K562 (cell line): ENCODE data around the gene SLC6A8. TPM values are rescaled to one million over a fixed set of nuclear protein-coding genes. Genes with fewer than 3 reads are reported as not detected.

Experiments
- ATAC-seq: fragments of 200-7000 bp; cut with Tn5 transposase; 3 replicates; pipeline ENCODE4 v1.9.1; 2020; ENCODE audit warnings: moderate library complexity
- BruUV-seq: library from RNA; stranded (reverse); fragments of 400-500 nt; replicated peaks from 2 replicates; lab custom pipeline; 2021; lab: Mats Ljungman, UMichigan
- CTCF ChIA-PET: fragments of 300-600 bp; formaldehyde crosslinking; extraction: SDS; loops from one replicate; lab custom pipeline; 2021; ENCODE audit warnings: low intra/inter-chr PET ratio; lab: Yijun Ruan, JAX
- POLR2A ChIA-PET: fragments of 300-600, 350-650 bp; sonication (Branson Sonifier 250); formaldehyde crosslinking; extraction: SDS; loops from one replicate; lab custom pipeline; 2021; ENCODE audit warnings: antibody characterized with exemption, inconsistent platforms; lab: Yijun Ruan, JAX
- DNase-seq, 4 experiments: peaks; one replicate each; pipeline versions ENCODE4 v3.0.0 to v3.0.0-alpha.2; 2011 to 2018; ENCODE audit warnings: low spot score in 3 of 4, mixed read lengths in 3 of 4; ENCODE audit errors: extremely low read depth in 1 of 4
- FAIRE-seq: peaks from 2 replicates; lab custom pipeline; 2011; peaks lifted over from hg19 to GRCh38; lab: Jason Lieb, UNC
- H2AFZ ChIP-seq: 2 replicates; pipeline ENCODE4 v1.6.0; 2011; ENCODE audit warnings: low read depth, low read length, control low read depth, inconsistent platforms
- H3K27ac ChIP-seq: fragments of 200-600 bp; 3 replicates; pipeline ENCODE4 v1.8.0; 2011; ENCODE audit warnings: low read depth, mild to moderate bottlenecking, control low read depth, inconsistent platforms, low read length, moderate library complexity, mixed read lengths; ENCODE audit errors: extremely low read depth
- H3K27me3 ChIP-seq, 2 experiments: fragments of 300-600 bp in 1 of 2; 2 replicates in 1 of 2; 3 replicates in 1 of 2; pipeline versions ENCODE4 v1.6.0 to v1.8.0; 2011; ENCODE audit warnings: inconsistent platforms in 2 of 2, low read length in 2 of 2, mild to moderate bottlenecking in 1 of 2, mixed read lengths in 1 of 2, moderate library complexity in 1 of 2; ENCODE audit not compliant: control insufficient read depth in 2 of 2, insufficient read depth in 2 of 2
- H3K36me3 ChIP-seq: fragments of 300-600 bp; 3 replicates; pipeline ENCODE4 v1.8.0; 2011; ENCODE audit warnings: mild to moderate bottlenecking, low read length, inconsistent platforms; ENCODE audit not compliant: control insufficient read depth, insufficient read depth
- H3K4me1 ChIP-seq, 2 experiments: fragments of 200-600 bp in 1 of 2; replicated peaks in 1 of 2; 2 replicates in 1 of 2; 3 replicates in 1 of 2; pipeline versions ENCODE4 v1.5.1 to v1.8.0; 2011; ENCODE audit warnings: inconsistent platforms in 2 of 2, low read length in 2 of 2, mild to moderate bottlenecking in 1 of 2, mixed read lengths in 1 of 2, moderate library complexity in 1 of 2; ENCODE audit not compliant: control insufficient read depth in 2 of 2, insufficient read depth in 2 of 2
- H3K4me2 ChIP-seq: 2 replicates; pipeline ENCODE4 v1.6.1; 2011; ENCODE audit warnings: low read length, control low read depth, inconsistent platforms, mixed read lengths; ENCODE audit not compliant: insufficient read depth
- H3K4me3 ChIP-seq: fragments of 200-600 bp; sonication (generic), shearing (Covaris generic); 2 replicates; pipeline ENCODE4 v1.5.1; 2016; ENCODE audit warnings: control low read depth, inconsistent platforms
- H3K79me2 ChIP-seq: fragments of 200-600 bp; 3 replicates; pipeline ENCODE4 v1.8.0; 2011; ENCODE audit warnings: low read length, inconsistent platforms; ENCODE audit not compliant: control insufficient read depth, insufficient read depth
- H3K9ac ChIP-seq, 2 experiments: 2 replicates each; pipeline versions ENCODE4 v1.6.0 to v1.6.1; 2011; ENCODE audit warnings: low read depth in 2 of 2, low read length in 2 of 2, control low read depth in 1 of 2, inconsistent platforms in 1 of 2, mild to moderate bottlenecking in 1 of 2, mixed read lengths in 1 of 2; ENCODE audit not compliant: insufficient read depth in 1 of 2
- H3K9me1 ChIP-seq: one replicate; pipeline ENCODE4 v1.6.0; 2011; ENCODE audit warnings: inconsistent platforms, mild to moderate bottlenecking, low read length, moderate library complexity; ENCODE audit not compliant: control insufficient read depth, insufficient read depth
- H3K9me3 ChIP-seq: replicated peaks from 2 replicates; pipeline ENCODE4 v1.5.1; 2011; ENCODE audit warnings: low read depth, low read length, inconsistent platforms; ENCODE audit not compliant: control insufficient read depth, insufficient read depth
- H4K20me1 ChIP-seq: replicated peaks from 2 replicates; pipeline ENCODE4 v1.6.1; 2011; ENCODE audit warnings: low read length, inconsistent platforms, mixed read lengths; ENCODE audit not compliant: control insufficient read depth, insufficient read depth
- NKRF ChIP-seq: fragments of 450-650 bp; IDR thresholded peaks from 2 replicates; pipeline ENCODE4 v1.6.1; 2016; ENCODE audit warnings: borderline replicate concordance
- RBFOX2 ChIP-seq: fragments of 200-400 bp; formaldehyde crosslinking; IDR thresholded peaks from 2 replicates; pipeline ENCODE4 v1.6.1; 2017; ENCODE audit warnings: low read depth, mild to moderate bottlenecking, low read length, moderate library complexity
- RBM17 ChIP-seq: fragments of 200-400 bp; formaldehyde crosslinking; IDR thresholded peaks from 2 replicates; pipeline ENCODE4 v1.6.1; 2017; ENCODE audit warnings: low read depth, mild to moderate bottlenecking, low read length, borderline replicate concordance
- ZNF696 ChIP-seq: fragments of 250-450 bp; sonication (Bioruptor Pico); conservative IDR thresholded peaks from 2 replicates; pipeline ENCODE4 v1.4.0; 2020; ENCODE audit warnings: mild to moderate bottlenecking, moderate library complexity
- WGBS: fragments of 100-300 bp; shearing (Covaris generic); methylation state at CpG from one replicate; pipeline ENCODE4 v1.1.6; 2016; ENCODE audit warnings: low coverage, mixed read lengths; ENCODE audit not compliant: insufficient coverage; ENCODE audit errors: missing lambda C conversion rate; 5-methylcytosine and 5-hydroxymethylcytosine counted together
- in situ Hi-C: fragments of 300-500 bp; cut with MboI; formaldehyde crosslinking; loops from 4 replicates; pipeline ENCODE4 v1.15.0; 2018; ENCODE audit warnings: inconsistent platforms, mixed read lengths
- intact Hi-C: fragments of 100-400 bp; cut with micrococcal nuclease; formaldehyde crosslinking; loops from 2 replicates; pipeline ENCODE4 v1.14.2; 2022
- polyA plus RNA-seq, 8 experiments: library from polyadenylated mRNA; depleted of rRNA in 4 of 8; stranded (reverse) in 5 of 8; unstranded in 3 of 8; fragments of >200 nt; fragmentation: Nextera tagmentation in 2 of 8; fragmentation: Illumina TruSeq in 1 of 8; extraction: Ambion mirVana in 2 of 8; extraction: Trizol in 1 of 8; gene quantifications; 2 replicates each; pipeline versions ENCODE4 v1.2.1 to v1.2.3, GENCODE V29; 2011 to 2014; ENCODE audit warnings: inconsistent platforms in 1 of 8, missing spikeins in 1 of 8
- total RNA-seq, 7 experiments: library from RNA; depleted of rRNA in 6 of 7; stranded (reverse); fragments of >200 nt in 6 of 7; fragmentation: Illumina TruSeq in 2 of 7; extraction: Trizol in 2 of 7; gene quantifications; 2 replicates each; pipeline versions ENCODE4 v1.2.1 to v1.2.3, GENCODE V29; 2011 to 2021; ENCODE audit warnings: low replicate concordance in 1 of 7

Gene SLC6A8
- total and polyA plus RNA-seq, 9 of the 15 experiments (the other 6 are each of a cell fraction or from before 2014, with no cell fraction given), result 0.68 to 144 (median 34.3) TPM

- ChIA-PET POLR2A (interaction anchor here (0.6 to 1.5 kb wide), 3 partner anchors 11 to 1143 kb away, joined by 3 to 4 read pairs (median 4); no protein-coding TSS in a partner anchor), CTCF (interaction anchor here (3.0 kb wide), 1 partner anchor 171 kb away, joined by 14 read pairs; no protein-coding TSS in a partner anchor)
- in situ Hi-C loops, result no loop called here
- no TSS peak for BruUV-seq
- Histone ChIP-seq H3K9me1 (peaks cover 3% of the 10 kb centered on the region), H4K20me1 (no peaks in the 10 kb centered on the region; the same call in 1 of the 2 replicates), H2AFZ (no peak overlapping the region), H3K4me3 (no peak overlapping the region), H3K4me2 (no peak overlapping the region), H3K9me3 (no peaks in the 10 kb centered on the region), H3K27ac (no peak overlapping the region), H3K79me2 (peaks cover 9% of the 10 kb centered on the region; the same call in 1 of the 3 replicates), H3K4me1 (peaks cover 3 to 13% of the 10 kb centered on the region in 2 experiments; a peak in 4 of 5 replicates), H3K36me3 (peaks cover 76% of the 10 kb centered on the region; the same call in 2 of the 3 replicates), H3K27me3 (no peaks in the 10 kb centered on the region), H3K9ac (no peak overlapping the region)
- TF ChIP-seq NKRF, result no peak
- peak; percentile 55 for TF ChIP-seq RBFOX2
- TF ChIP-seq ZNF696, result no peak
- TF ChIP-seq RBM17, result no peak
- ATAC-seq (no peak), FAIRE-seq (no peak), DNase-seq (no peak)
- intact Hi-C loops, result loop anchor here (2.0 kb wide), 1 partner anchor 99 kb away; no protein-coding TSS in a partner anchor
- 82% methylated on average over 13 of the region's 27 CpGs for WGBS
These were observed 22.3 kb downstream of the SLC6A8 start for GRCh38 chrX:153709726-153710674.
